Panc1 (cell line): ENCODE results near the gene DHX32. TPM values are rescaled to one million over a fixed set of nuclear protein-coding genes. Genes with fewer than 3 reads are reported as not detected.
"Not testable (repeated sequence)": the region's sequence is repeated elsewhere in the genome, so short reads cannot be mapped to it uniquely, and the experiment has no call there.

Experiments
- ATAC-seq: fragments of 200-7000 bp; cut with Tn5 transposase; 2 replicates; pipeline ENCODE4 v1.9.1; 2020; ENCODE audit warnings: mild to moderate bottlenecking, moderate library complexity
- BruUV-seq: library from RNA; stranded (reverse); fragments of 400-500 nt; replicated peaks from 2 replicates; lab custom pipeline; 2021; lab: Mats Ljungman, UMichigan
- CTCF ChIA-PET: fragments of 300-600 bp; sonication (Branson Sonifier 250); formaldehyde crosslinking; loops from one replicate; lab custom pipeline; 2022; ENCODE audit warnings: antibody characterized with exemption; lab: Charles Lee
- POLR2A ChIA-PET: fragments of 300-600 bp; sonication (Branson Sonifier 250); formaldehyde crosslinking; loops from one replicate; lab custom pipeline; 2022; ENCODE audit warnings: antibody characterized with exemption; lab: Charles Lee
- DNase-seq: peaks from one replicate; pipeline ENCODE4 v3.0.0-alpha.2; 2010; ENCODE audit warnings: low read depth, low spot score
- H3K27ac ChIP-seq: 2 replicates; pipeline ENCODE4 v1.5.1; 2011; ENCODE audit warnings: mild to moderate bottlenecking, low read length, inconsistent platforms
- H3K27me3 ChIP-seq: fragments of 200-500 bp; sonication (Bioruptor generic); 2 replicates; pipeline ENCODE4 v1.6.0; 2014; ENCODE audit warnings: low read length, inconsistent platforms; ENCODE audit not compliant: control insufficient read depth, insufficient read depth
- H3K36me3 ChIP-seq: fragments of 200-500 bp; sonication (Bioruptor generic); 2 replicates; pipeline ENCODE4 v1.5.1; 2014; ENCODE audit warnings: inconsistent platforms, mild to moderate bottlenecking, low read length, moderate library complexity; ENCODE audit not compliant: control insufficient read depth, insufficient read depth
- H3K4me1 ChIP-seq: 2 replicates; pipeline ENCODE4 v1.5.1; 2011; ENCODE audit warnings: inconsistent platforms, mild to moderate bottlenecking, low read length, moderate library complexity; ENCODE audit not compliant: control insufficient read depth, insufficient read depth
- H3K4me3 ChIP-seq, 2 experiments: 2 replicates each; pipeline ENCODE4 v1.5.1; 2011 to 2012; ENCODE audit warnings: low read depth in 2 of 2, low read length in 2 of 2, mild to moderate bottlenecking in 2 of 2, inconsistent platforms in 1 of 2, moderate library complexity in 1 of 2
- H3K9me3 ChIP-seq: fragments of 200-500 bp; sonication (Bioruptor generic); 2 replicates; pipeline ENCODE4 v1.5.1; 2014; ENCODE audit warnings: low read depth, mild to moderate bottlenecking, inconsistent platforms, low read length, moderate library complexity; ENCODE audit not compliant: control insufficient read depth, insufficient read depth
- POLR2AphosphoS5 ChIP-seq: IDR thresholded peaks from 2 replicates; pipeline ENCODE4 v1.6.1; 2012; ENCODE audit warnings: mild to moderate bottlenecking, low read depth, low read length, moderate library complexity
- SIN3A ChIP-seq: IDR thresholded peaks from 2 replicates; pipeline ENCODE4 v1.6.1; 2012; ENCODE audit warnings: low read depth, mild to moderate bottlenecking, low read length, moderate library complexity, borderline replicate concordance; ENCODE audit not compliant: insufficient read depth
- TCF7L2 ChIP-seq: IDR thresholded peaks from 2 replicates; pipeline ENCODE4 v1.6.1; 2011; ENCODE audit warnings: mild to moderate bottlenecking, low read depth, low read length, inconsistent platforms
- in situ Hi-C: cut with HindIII; loops from 2 replicates; pipeline ENCODE4 v1.10.0; 2016; ENCODE audit warnings: low sequenced_read_pairs, low pct_unique_long_range_greater_than_20kb
- intact Hi-C: fragments of 100-400 bp; cut with micrococcal nuclease; formaldehyde crosslinking; loops from one replicate; pipeline ENCODE4 v1.10.0; 2022; ENCODE audit not compliant: unreplicated experiment
- total RNA-seq: library from RNA; stranded (reverse); gene quantifications from one replicate; pipeline ENCODE4 v1.2.1, GENCODE V29; 2021; ENCODE audit not compliant: unreplicated experiment
- TF ChIP-seq, protein P1 (sequence below): fragments of 450-650 bp; IDR thresholded peaks from 2 replicates; pipeline ENCODE4 v1.5.1; 2017; ENCODE audit warnings: mild to moderate bottlenecking
- TF ChIP-seq, protein P2 (sequence below), 2 experiments: IDR thresholded peaks; 2 replicates each; pipeline ENCODE4 v1.6.1; 2011 to 2012; ENCODE audit warnings: low read depth in 2 of 2, control low read depth in 1 of 2, low read length in 1 of 2, mild to moderate bottlenecking in 1 of 2, moderate library complexity in 1 of 2; ENCODE audit not compliant: insufficient read depth in 1 of 2

DHX32 gene
- total RNA-seq, 1 experiment from 2014 or later = 117 TPM

DNA sequence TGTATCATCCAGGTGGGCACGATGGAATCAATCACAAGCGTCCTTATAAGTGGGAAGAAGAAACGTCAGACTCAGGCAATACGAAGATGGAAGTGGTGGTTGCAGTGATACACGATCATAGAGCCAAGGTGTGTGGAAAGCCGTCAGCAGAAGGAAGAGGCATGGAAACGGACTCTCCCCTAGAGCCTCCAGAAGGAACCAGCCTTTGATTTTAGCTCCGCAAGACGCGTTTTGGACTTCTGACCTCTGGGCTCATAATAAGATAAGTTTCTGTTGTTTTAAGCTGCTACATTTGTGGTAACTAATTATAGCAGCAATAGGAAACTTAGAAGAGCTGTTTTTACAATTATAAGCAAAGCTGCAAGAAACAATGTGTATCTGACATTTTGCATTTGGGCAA is 30.1 kb upstream of the DHX32 start:
- Histone ChIP-seq H3K27ac (no peak overlapping the region), H3K4me1 (no peaks in the 10 kb centered on the region; the same call in 1 of the 2 replicates), H3K36me3 (no peaks in the 10 kb centered on the region), H3K9me3 (no peaks in the 10 kb centered on the region), H3K27me3 (no peaks in the 10 kb centered on the region), H3K4me3 (no peak overlapping the region)
- in situ Hi-C loops (no loop called here), intact Hi-C loops (no loop called here)
- ATAC-seq (no peak), DNase-seq (no peak)
- BruUV-seq = TSS peak; percentile 4
- TF ChIP-seq, protein P1, sequence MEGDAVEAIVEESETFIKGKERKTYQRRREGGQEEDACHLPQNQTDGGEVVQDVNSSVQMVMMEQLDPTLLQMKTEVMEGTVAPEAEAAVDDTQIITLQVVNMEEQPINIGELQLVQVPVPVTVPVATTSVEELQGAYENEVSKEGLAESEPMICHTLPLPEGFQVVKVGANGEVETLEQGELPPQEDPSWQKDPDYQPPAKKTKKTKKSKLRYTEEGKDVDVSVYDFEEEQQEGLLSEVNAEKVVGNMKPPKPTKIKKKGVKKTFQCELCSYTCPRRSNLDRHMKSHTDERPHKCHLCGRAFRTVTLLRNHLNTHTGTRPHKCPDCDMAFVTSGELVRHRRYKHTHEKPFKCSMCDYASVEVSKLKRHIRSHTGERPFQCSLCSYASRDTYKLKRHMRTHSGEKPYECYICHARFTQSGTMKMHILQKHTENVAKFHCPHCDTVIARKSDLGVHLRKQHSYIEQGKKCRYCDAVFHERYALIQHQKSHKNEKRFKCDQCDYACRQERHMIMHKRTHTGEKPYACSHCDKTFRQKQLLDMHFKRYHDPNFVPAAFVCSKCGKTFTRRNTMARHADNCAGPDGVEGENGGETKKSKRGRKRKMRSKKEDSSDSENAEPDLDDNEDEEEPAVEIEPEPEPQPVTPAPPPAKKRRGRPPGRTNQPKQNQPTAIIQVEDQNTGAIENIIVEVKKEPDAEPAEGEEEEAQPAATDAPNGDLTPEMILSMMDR = no peak
- TF ChIP-seq, protein P2, sequence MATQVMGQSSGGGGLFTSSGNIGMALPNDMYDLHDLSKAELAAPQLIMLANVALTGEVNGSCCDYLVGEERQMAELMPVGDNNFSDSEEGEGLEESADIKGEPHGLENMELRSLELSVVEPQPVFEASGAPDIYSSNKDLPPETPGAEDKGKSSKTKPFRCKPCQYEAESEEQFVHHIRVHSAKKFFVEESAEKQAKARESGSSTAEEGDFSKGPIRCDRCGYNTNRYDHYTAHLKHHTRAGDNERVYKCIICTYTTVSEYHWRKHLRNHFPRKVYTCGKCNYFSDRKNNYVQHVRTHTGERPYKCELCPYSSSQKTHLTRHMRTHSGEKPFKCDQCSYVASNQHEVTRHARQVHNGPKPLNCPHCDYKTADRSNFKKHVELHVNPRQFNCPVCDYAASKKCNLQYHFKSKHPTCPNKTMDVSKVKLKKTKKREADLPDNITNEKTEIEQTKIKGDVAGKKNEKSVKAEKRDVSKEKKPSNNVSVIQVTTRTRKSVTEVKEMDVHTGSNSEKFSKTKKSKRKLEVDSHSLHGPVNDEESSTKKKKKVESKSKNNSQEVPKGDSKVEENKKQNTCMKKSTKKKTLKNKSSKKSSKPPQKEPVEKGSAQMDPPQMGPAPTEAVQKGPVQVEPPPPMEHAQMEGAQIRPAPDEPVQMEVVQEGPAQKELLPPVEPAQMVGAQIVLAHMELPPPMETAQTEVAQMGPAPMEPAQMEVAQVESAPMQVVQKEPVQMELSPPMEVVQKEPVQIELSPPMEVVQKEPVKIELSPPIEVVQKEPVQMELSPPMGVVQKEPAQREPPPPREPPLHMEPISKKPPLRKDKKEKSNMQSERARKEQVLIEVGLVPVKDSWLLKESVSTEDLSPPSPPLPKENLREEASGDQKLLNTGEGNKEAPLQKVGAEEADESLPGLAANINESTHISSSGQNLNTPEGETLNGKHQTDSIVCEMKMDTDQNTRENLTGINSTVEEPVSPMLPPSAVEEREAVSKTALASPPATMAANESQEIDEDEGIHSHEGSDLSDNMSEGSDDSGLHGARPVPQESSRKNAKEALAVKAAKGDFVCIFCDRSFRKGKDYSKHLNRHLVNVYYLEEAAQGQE (IDR thresholded peaks at IDR 0.05; ENCODE audit: insufficient read depth in 1 of 2, low read depth in 2 of 2, low read length in 1 of 2) = no peak
- no peak for TF ChIP-seq SIN3A
- TF ChIP-seq TCF7L2 = no peak
- no peak for TF ChIP-seq POLR2AphosphoS5
- ChIA-PET CTCF (no interaction called here), POLR2A (no interaction called here)

DNA sequence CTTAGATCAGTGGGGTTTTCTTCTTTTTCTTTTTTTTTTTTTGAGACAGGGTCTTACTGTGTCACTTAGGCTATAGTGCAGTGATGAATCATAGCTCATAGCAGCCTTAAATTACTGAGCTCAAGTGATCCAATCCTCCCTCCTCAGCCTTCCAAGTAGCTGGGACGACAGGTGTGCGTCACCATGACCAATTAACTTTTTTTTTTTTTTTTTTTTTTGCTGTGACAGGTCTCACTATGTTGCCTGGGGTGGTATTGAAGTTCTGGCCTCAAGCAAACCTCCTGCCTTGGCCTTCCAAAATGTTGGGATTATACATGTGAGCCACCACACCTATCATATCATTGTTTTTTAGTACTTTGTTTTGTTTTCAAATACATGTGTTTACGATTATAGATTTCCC is 28.4 kb upstream of the DHX32 start:
- in situ Hi-C loops = not testable (repeated sequence)

DNA sequence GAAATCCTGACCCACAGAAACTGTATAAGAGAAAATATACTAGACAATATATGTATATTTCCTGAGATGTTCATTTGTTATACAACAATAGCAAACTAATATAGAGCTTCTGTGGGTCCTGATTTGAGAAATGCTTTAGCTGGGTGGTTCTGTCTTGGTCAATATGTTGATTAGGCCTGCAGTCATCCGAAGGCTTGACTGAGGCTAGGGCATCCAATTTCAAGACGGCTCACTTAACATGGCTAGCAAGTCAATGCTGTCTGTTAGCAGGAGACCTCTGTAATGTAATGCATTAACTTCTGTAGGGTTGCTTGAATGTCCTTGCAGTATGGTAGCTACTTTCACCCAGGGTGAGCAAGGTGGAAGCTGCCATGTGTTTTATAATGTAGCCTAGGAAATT is 27.7 kb upstream of the DHX32 start:
- in situ Hi-C loops, DNase-seq, H3K36me3 ChIP-seq, H3K27me3 ChIP-seq, intact Hi-C loops, H3K27ac ChIP-seq, BruUV-seq, H3K9me3 ChIP-seq, H3K4me1 ChIP-seq, H3K4me3 ChIP-seq, POLR2A ChIA-PET, CTCF ChIA-PET: not testable (repeated sequence)
- 0 out of 2 replicates have a peak, but pooled peaks have one; percentile 36 for ATAC-seq

More for the DNA sequence above, 28.4 kb upstream of the DHX32 start:
- H3K27ac ChIP-seq, H3K36me3 ChIP-seq, BruUV-seq, CTCF ChIA-PET, H3K4me1 ChIP-seq, H3K9me3 ChIP-seq, POLR2A ChIA-PET, H3K4me3 ChIP-seq, ATAC-seq, intact Hi-C loops, H3K27me3 ChIP-seq, DNase-seq: not testable (repeated sequence)

DNA sequence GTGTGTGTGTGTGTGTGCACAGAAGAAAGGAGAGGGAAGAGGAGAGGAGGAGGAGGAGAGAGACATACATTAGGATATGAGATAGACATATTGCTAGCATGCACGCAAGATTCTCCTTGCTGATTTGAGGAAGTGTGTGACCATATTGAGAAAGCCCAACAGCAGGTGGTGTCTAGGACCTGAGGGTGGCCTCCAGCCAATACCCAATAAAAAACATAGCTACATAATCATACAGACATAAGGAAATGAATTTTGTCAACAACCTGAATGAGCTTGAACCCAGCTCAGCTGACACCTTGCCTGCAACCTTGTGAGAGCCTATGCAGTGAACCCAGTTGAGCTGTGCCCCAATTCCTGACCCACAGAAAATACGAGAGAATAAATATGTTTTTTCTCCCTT is 26.5 kb upstream of the DHX32 start:
- DNase-seq, ATAC-seq, H3K36me3 ChIP-seq, H3K9me3 ChIP-seq, POLR2A ChIA-PET, CTCF ChIA-PET, intact Hi-C loops, BruUV-seq, H3K27me3 ChIP-seq, H3K4me3 ChIP-seq, in situ Hi-C loops, H3K27ac ChIP-seq: not testable (repeated sequence)
- peaks cover 19% of the 10 kb centered on the region for H3K4me1 ChIP-seq

DNA sequence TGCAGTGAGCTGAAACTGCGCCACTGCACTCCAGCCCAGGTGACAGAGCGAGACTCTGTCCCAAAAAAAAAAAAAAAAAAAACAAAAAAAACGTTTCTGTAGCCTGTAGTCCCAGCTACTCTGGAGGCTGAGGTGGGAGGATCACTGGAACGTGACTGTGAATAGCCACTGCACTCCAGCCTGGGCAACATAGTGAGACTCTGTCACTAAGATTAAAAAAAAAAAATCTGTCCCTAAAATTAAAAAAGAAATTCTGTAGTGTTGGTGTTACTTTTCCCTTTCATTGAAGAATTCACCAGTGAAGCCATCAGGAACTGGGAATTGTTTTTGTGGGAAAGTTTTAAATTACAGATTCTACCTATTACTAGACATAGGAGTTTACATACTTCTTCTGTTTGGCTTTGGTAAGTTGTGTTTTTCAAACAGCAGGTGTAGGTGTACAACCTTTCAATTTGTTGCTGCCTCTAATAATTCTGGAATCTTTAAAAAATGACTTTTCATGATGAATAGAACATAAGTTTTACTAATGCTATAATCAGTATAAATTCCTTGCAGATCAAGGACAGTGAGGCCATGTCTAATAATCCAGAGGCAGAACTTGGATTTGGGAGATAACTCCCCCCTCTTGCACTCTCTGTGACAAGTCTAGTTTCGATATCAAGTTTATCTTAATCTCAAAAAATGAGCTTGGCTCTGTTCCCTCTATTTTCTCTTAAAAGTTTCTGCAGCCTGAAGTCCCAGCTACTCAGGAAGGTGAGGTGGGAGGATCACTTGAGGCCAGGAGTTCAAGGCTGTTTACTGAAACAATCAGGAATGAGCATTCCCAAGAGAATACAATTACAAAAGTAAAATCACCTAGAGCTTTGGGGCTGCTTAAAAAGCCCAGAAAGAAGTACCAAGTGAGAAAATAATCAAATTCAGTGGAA is 24.2 kb upstream of the DHX32 start:
- ATAC-seq, DNase-seq, H3K27me3 ChIP-seq, CTCF ChIA-PET, intact Hi-C loops, in situ Hi-C loops, H3K36me3 ChIP-seq, H3K4me3 ChIP-seq, H3K9me3 ChIP-seq, BruUV-seq: not testable (repeated sequence)
- Histone ChIP-seq H3K4me1 (peaks cover 27% of the 10 kb centered on the region), H3K27ac (peak overlapping the region; percentile 42; the same call in 1 of the 2 replicates)
- POLR2A ChIA-PET = interaction anchor here (0.6 to 0.7 kb wide), 2 partner anchors 103 to 1590 kb away, joined by 3 to 6 read pairs; no protein-coding TSS in a partner anchor
